ENCODE measurements around the gene ARHGAP10.
"Not testable (repeated sequence)": the region's sequence is repeated elsewhere in the genome, so short reads cannot be mapped to it uniquely, and the experiment has no call there.

Gene ARHGAP10

DNA sequence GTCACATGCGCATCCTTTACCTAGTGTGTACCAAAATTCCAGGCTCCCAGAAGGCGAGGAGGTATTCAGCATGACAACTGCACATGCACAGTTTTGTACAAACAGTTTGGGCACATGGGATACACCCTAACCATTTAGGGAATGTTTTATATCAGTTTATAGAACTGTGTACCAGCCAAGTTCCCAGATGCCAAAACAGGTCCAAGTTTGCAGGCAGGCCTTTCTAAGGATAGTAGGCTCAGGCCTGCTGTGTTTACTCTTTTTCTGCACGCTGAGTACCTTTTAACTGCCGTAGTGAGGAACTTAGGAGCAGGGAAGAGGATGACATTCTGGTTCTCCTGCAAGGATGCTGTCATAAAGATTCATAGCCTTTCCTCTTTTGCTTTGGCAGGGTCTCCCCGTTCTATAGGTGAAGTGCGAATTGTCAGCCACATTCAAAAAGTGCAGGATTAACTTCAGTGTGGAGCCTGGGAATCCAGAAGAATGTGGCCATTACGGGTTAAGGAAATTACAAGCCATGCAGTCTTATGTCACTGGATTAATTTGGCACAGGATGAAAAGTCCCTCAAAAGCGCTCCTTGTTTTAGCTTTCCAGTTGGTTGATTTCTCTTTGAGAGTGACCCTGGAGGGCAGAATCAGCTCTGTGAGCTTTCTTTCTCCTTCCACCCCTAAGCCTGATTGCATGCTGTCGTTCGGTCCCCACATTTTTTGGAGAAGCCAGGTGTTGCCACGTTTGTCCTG lies 259.8 kb downstream of the ARHGAP10 start:
- no peak for DNase-seq (ENCODE audit: low spot score)

DNA sequence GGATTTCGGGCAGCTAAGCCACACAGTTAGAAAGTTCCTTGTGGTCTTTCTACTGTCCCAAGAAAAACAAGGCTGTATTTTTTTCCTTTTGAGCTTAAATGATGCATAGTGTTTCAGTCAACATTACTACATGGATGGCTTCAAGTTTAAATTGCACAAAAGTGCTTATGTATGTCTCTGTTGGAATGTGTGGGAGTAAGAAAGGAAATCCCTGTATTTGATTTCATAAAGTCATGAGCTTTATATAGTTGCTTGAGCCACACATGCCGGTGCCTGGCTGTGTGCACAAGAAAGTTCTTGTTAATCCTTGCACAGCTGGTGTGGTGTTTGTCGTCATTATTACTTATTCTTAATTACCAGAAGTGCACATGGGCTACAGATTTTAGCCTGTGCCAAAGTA lies 262.2 kb downstream of the ARHGAP10 start:
- DNase-seq (ENCODE audit: low spot score) = no peak

DNA sequence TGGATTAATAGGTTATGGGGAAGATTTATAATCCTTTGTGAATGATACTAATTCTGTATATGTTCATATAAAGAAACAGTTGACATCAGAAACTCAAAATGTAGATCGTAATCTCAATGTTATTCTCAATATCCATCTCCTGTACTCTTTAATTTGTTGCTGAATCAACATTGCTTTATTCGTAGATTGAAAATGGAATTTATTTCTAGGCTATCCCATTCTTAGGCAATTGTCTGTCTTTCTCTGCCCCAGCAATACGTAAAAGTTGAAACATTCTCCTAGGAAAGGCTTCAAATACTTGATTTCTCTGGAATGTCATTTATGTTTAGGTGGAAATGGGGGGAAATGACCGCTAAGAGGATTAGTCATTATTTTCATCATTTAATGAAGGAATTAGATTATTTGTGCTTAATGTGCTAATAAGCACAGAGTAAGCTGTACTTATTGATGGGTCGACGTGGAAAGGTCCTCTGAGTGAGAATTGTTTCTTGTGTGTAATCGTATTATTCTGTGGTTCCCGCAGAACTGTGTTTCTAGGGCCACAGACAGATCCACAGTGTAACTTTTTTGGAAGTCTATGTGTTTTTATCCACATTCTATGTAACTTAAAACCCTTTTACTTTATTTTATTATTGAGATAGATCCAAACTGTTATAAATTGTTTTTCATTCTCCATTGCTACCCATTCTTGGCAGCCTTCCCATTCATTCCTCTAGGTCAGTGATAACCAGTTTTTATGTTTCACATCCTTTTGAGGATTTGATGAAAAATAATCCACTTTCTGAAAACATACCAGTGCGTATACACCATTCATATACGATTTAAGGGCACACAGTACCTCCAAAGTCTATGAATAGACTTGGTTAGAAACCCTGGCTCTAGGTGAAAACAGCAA lies 262.9 kb downstream of the ARHGAP10 start:
- no peak for DNase-seq (ENCODE audit: low spot score)

DNA sequence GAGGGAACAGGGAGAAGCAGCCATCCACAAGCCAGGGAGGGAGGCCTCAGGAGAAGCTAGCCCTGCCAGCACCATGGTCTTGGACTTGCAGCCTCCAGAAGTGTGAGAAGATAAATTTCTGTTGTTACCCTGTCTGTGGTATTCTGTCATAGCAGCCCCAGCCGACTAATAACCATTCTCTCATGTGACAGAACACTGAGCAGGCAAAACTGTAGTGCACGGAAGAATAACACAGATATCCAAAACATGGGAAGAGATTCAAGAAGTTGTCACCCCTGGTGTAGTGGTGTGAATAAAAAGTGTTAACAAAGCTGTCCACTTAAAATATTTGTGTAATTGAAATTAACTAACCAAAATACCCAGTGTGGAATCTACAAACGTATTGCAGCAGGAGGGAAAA lies 265.0 kb downstream of the ARHGAP10 start:
- no peak for DNase-seq (ENCODE audit: low spot score)

DNA sequence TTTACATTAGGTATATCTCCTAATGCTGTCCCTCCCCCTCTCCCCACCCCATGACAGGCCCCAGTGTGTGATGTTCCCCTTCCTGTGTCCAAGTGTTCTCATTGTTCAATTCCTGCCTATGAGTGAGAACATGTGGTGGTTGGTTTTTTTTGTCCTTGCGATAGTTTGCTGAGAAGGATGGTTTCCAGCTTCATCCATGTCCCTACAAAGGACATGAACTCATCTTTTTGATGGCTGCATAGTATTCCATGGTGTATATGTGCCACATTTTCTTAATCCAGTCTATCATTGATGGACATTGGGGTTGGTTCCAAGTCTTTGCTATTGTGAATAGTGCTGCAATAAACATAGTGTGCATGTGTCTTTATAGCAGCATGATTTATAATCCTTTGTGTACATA lies 268.1 kb downstream of the ARHGAP10 start:
- DNase-seq (ENCODE audit: low spot score) = not testable (repeated sequence)

DNA sequence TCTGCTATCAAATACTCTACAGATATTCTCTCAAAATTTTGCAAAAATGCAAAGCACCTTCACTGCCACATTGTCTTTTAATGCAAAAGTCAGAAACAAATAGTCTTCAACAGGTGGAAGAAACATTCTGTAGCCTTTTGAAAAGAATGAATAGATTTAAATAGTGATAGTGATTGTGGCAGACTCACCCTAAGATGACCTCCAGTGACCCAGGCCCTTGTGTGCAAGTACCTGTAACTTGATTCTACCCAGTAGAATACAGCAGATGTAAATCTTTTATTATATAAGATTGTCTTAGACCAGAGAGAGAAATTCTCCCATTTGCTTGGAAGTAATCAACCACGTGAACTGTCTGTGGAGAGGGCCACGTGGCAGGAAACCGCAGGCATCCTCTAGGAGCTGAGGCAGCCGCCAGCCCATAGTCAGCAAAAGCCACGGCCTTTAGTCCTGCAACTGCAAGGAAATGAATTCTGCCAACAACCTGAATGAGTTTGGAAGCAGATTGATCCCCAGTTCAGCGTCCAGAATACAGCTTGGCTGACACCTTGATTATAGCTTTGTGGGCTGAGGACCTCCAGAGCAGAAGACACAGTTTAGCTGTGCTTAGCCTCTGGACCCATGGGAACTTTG lies 272.5 kb downstream of the ARHGAP10 start:
- no peak for DNase-seq (ENCODE audit: low spot score)

DNA sequence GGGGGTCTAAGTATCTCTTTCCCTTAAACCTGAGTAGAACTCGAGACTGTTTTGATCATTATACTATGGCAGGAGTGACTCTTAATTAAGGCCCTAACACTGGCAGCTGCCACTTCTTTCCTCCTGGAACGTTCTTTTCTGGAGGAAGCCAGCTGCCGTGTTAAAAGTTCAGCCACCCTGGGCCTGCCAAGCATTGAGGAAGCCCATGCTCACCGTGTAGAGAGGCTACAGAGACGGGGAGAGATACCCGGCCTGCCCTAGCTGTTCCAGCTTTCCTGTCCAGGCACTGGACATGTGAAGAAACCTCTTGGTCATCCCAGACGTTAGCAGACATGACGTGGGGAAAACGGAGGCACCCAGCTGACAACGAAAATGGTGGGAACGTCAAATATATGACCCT lies 274.1 kb downstream of the ARHGAP10 start:
- no peak for DNase-seq (ENCODE audit: low spot score)

DNA sequence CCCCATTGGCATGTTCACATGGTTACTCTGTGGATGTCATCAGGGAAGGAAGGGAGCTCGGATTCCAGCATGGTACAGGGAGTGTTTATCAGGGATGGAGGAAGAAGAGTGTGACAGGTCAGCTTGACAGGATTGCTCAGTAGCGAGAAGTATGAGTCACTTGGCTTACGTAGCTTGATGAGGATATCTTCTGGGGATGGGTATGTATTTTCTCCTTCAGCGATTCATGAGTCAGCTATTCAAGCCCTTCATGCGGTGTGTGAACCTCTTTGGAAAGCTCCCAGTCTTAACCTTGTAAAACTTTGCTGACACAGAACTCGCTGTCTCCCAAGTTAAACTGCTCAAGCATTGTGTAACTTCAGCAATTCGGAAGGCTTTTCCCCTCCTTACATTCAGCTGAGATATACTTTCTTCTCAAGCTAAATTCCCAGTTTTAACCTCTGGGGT lies 275.4 kb downstream of the ARHGAP10 start:
- peak; percentile 90 for DNase-seq (ENCODE audit: low spot score)

DNA sequence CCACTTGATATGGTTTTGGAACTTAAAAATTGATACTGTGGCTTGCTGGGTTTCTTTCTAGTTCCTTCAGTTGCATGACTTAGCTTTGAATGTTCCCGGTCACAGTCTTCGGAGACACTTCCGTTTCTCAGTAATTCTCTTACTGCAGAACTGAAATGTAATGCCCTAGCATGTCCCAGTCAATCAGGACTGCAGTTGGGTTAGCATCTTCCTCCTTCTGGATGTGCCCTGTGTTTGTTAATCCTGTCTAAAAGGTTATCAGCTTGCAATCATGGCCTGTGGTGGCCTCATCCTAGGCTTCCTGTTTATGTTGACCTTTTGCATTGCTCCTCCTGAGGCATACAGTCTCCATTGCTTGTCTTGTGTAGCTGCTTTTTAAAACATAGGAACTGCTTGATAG lies 275.9 kb downstream of the ARHGAP10 start:
- no peak for DNase-seq (ENCODE audit: low spot score)

DNA sequence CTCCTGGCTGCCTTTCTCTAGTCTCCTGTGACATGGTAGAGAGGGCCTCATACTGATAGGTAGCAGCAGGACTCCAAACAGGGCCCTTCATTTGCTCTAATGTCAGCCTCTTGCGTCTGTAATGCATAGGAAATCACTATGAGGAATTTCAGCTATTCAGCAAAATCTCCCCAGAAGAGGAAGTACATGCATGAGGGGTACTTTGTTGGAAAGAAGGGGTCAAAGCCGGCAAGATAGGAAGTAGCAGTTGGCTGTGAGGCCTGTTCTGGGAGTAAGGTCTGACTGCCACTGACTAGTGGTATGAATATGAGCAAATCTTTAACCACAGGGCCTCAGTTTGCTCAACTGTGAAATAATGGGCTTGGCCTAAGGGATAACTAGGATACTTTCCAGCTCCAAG lies 283.2 kb downstream of the ARHGAP10 start:
- DNase-seq (ENCODE audit: low spot score) = no peak

DNA sequence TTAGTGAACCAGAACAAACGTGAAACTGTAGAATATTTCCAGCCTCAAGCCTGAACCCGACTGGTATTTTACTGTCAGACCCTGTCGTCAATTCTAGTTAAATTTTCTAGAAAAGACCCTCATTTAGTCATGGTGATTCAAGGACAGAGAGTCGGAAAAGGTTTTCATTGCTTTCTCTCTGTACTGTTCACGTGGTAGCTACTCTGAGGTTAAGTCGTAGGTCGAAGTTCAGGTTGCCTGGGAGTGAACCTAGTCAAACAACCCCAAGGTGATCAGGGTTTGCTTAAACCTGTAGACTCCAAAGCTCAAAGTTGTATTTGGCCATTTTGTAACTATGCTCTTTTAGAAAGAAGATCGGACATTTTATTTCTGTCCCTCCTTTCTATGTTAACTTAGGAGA lies 283.6 kb downstream of the ARHGAP10 start:
- no peak for DNase-seq (ENCODE audit: low spot score)

DNA sequence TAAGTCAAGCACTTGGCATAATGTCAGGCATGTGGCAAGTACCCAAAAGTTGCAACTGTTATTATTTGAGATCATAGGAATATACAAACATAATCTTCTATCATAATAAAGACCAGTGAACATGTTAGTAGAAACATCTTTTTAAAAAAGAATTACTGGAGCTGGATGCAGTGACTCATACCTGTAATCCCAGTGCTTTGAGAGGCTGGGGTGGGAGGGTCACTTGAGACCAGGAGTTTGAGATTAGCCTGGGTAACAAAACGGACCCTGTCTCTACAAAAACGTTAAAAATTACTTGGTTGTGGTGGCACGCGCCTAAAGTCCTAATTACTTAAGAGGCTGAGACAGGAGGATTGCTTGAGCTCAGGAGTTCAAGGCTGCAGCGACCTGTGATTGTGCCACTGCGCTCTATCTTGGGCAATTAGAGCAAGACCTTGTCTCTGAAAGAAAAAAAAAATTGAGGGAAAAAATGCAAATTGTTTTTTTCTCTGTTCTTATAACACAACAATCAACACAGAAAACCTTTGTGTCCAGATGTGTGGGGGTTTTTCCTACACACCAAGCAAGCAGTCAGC lies 284.3 kb downstream of the ARHGAP10 start:
- no peak for DNase-seq (ENCODE audit: low spot score)

DNA sequence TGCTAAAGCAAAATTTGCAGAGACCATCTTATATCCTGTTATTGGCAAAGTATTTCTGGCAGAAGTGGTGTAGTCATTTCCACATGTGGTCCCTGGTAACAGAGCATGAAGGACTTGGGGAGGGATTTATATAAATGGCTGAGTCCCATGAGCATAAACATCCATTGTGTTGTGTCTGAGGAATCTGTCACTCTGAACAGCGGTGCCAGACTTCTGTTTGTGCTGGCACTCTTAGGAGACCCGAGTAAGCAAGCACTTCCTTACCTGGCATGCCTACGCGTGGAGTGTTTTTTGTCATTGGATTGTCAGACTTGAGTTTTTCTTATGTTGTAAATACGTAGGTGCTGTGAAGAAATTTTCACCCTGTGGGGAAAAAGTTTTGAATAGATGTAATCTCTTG lies 285.9 kb downstream of the ARHGAP10 start:
- no peak for DNase-seq (ENCODE audit: low spot score)

DNA sequence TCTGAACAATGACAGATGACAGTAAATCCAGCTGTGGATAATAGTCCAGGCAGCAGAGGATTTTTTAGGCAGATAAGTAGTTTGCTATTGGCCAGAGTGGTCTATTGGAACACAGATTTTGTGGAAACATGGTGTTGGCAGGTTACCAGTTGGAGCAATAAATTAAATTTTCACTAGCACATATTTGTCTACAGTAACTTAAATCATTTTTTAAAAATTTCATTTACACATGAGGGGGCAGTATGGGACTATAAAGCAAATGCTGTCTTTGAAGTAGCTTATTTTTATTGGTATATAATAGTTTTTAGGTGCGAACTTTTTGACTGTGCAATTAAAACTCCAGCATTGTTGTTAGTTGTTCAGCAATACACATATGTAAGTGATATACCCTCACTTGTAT lies 289.8 kb downstream of the ARHGAP10 start:
- no peak for DNase-seq (ENCODE audit: low spot score)

DNA sequence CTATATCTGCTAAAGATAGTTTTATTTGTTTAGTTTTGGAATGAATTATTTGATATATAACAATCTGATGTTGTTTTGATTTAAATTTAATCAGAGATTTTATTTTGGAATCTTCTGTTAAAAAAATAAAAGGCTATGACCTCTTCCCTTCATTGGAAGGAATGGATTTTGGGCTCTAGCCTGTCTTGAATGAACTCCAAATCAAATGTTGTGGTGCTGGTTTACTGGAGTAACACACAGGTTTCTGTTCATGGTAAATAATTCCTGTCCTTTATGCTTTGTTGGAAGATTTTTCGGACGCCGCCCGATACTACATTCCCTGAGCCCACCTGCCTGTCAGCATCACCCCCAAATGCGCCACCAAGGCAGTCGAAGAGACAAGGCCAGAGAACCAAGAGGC lies 291.1 kb downstream of the ARHGAP10 start:
- DNase-seq (ENCODE audit: low spot score) = no peak

DNA sequence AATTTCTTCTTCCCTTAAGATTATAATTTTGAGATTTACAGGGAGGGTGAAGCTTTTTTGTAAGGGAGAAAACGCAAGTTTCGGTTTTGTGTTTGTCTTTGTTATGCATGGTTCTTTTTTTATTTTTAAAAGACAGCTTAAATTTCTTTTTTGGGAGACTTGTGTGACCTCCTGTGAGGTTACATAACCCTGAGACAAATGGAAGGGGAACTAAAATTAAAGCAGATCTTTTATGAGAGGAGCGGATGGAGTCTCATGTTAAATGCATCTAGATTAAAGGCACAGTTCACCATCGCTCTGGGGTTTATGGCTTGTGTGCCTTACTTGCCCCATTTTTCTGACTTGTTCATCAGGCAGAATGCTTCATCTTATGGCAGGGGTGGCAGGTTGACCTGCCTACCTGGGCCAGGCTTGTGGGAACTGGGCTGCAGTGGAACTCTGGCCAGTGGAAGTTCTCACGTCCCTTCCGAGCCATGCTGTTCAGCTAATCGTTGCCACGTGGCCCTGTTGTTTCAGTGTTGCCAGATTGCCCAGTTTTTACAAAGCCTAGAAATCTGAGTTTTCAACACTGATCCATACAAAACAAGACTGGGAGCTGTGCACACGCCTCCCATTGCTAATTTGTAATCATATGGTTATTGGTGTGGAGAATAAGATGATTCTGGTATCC lies 291.8 kb downstream of the ARHGAP10 start:
- peak; percentile 18 for DNase-seq (ENCODE audit: low spot score)

DNA sequence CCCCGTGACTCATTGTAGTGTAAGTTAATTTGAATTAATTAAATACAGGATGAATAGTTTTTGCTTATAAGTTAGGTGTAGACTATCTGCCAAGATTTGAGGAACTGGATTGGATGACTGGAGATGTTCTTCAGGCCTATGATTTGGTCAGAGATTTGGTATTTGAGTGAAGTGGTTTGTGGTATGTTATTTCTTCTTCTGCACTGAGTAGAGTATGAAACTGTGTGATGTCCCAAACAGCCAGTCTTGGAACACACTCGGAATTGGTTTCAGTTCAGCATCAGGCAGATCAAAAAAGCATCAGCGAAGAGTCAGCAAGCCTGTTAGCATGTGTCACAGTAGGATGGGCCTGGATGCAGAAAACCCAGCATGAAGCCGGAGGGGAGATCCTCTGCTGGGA lies 294.1 kb downstream of the ARHGAP10 start:
- peak; percentile 92 for DNase-seq (ENCODE audit: low spot score)

DNA sequence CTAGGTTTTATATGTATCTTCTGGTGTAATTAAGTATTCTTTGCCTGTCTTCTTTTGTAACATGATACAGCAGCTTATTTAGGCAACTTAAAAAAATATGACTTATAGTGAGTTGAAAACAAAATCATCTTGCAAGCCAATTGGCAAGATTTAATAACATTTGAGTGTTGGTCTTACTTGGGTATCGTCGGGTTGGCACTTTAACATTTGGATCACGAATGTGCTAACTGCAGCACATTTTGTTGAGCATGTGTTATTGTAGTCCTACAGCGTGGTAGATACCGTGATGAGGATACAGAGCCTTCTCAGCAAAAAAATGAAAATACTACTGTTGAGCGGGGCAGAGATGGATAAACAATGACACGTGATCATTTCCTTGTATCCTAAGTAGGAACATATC lies 295.3 kb downstream of the ARHGAP10 start:
- DNase-seq (ENCODE audit: low spot score) = no peak

DNA sequence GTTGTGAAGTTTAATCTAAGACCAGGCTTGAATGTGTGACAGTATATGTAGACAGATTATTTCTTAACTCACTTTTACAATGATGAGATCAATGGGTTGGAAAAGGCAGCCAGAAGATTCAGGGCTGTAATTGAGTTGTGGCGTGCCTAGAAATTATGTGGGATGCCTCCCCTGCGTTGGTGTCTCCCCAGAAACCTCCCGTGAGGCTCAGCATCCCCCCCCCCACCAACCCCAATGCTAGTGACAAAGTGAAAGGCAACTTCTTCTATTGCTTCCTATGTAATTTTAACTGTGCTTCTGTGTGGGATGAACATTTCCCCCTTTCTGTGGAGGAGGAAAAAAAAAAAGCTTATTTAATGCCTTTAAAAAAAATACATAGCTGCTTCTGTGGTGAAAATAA lies 297.9 kb downstream of the ARHGAP10 start:
- DNase-seq (ENCODE audit: low spot score) = no peak

DNA sequence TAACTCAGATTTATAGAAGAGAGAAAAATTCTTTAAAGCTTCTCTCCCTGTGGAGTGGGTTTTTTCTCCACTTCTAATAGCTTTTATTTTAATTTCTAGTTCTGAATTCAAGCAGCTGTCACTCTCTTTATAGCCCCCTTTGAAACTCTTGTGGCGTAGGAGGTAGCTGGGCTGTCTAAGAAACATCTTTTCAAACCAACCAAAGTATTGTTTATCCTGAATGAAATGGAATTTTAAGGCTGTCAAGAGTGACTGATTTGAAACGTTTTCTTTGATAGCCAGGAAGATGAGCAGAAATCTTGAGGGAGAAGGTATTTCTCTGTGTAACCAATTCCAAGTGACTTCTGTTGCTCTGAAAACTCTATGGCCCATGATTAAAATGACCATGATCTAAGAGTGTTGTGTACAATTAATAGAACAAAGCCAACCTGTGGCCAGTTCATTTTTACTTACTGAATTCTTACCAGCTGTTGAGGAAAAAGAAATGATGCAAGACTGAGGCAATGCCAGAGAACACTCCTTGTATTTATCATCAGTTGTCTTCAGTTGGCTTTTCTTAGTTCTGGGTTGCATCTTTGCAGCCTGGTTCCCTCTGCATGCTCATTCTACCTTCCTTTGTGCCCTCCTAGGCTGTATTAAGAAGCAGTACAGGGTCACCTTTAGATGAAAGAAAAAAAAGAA lies 298.4 kb downstream of the ARHGAP10 start:
- DNase-seq (ENCODE audit: low spot score) = peak; percentile 50

DNA sequence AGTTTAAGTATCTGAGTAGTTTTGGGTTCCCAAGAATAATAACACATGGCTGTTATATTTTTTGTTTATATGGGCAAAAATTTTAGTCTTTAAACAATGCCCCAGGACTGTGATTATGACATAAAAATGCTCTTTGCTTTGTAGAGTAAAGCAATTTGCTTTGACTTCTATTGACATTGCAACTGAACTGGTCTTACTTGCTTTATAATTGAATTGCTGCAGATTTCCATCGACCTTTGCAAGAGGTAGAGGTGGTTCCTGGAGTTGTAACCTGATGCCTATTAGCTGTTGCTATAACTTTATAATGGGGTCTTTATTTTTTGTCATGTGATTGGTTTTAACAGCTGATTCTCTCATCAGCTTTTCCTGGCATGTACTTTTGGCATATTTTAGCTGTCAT lies 302.9 kb downstream of the ARHGAP10 start:
- no peak for DNase-seq (ENCODE audit: low spot score)
